ENCODE data around the gene ACOX1. TPM values are rescaled to one million over a fixed set of nuclear protein-coding genes. Genes with fewer than 3 reads are reported as not detected.

The ACOX1 gene
- total and polyA plus RNA-seq, 2 of the 13 experiments (the other 11 are each of a cell fraction or from before 2014, with no cell fraction given) = 86.4 to 120 TPM

GRCh38 chr17:75940727-75941441 lies 38.1 kb downstream of the ACOX1 start, which contains the start of gene FBF1 (continued):
- no peak for TF ChIP-seq ZNF597 (CRISPR knock-in tag; IDR thresholded peaks at IDR 0.05)
- TF ChIP-seq ZFP1 (CRISPR knock-in tag; IDR thresholded peaks at IDR 0.05) = peak; percentile 76; the same call in 1 of the 2 replicates
- TF ChIP-seq, protein P1, sequence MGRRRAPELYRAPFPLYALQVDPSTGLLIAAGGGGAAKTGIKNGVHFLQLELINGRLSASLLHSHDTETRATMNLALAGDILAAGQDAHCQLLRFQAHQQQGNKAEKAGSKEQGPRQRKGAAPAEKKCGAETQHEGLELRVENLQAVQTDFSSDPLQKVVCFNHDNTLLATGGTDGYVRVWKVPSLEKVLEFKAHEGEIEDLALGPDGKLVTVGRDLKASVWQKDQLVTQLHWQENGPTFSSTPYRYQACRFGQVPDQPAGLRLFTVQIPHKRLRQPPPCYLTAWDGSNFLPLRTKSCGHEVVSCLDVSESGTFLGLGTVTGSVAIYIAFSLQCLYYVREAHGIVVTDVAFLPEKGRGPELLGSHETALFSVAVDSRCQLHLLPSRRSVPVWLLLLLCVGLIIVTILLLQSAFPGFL (CRISPR knock-in tag; IDR thresholded peaks at IDR 0.05) = no peak
- TF ChIP-seq GMEB1 (CRISPR knock-in tag; IDR thresholded peaks at IDR 0.05; ENCODE audit: borderline replicate concordance) = peak; percentile 93
- no peak for TF ChIP-seq SMC3 (IDR thresholded peaks at IDR 0.05; ENCODE audit: low read length)
- TF ChIP-seq ZNF691 (CRISPR knock-in tag; IDR thresholded peaks at IDR 0.05; ENCODE audit: borderline replicate concordance, low read depth) = peak; percentile 88; the same call in 1 of the 2 replicates
- no peak for TF ChIP-seq GZF1 (CRISPR knock-in tag; IDR thresholded peaks at IDR 0.05)
- TF ChIP-seq ZUFSP (CRISPR knock-in tag; IDR thresholded peaks at IDR 0.05; ENCODE audit: borderline replicate concordance) = 0 out of 2 replicates have a peak, but pooled peaks have one; percentile 24
- 0 out of 2 replicates have a peak, but pooled peaks have one; percentile 80 for TF ChIP-seq ZBTB42 (CRISPR knock-in tag; IDR thresholded peaks at IDR 0.05)
- no peak for TF ChIP-seq TBX3 (IDR thresholded peaks at IDR 0.05; ENCODE audit: borderline replicate concordance)
- TF ChIP-seq ZNF577 (CRISPR knock-in tag; IDR thresholded peaks at IDR 0.05; ENCODE audit: borderline replicate concordance, low read depth) = peak; percentile 61; the same call in 1 of the 2 replicates
- TF ChIP-seq SOX5 (CRISPR knock-in tag; IDR thresholded peaks at IDR 0.05; ENCODE audit: borderline replicate concordance) = peak; percentile 73
- TF ChIP-seq, protein P2, sequence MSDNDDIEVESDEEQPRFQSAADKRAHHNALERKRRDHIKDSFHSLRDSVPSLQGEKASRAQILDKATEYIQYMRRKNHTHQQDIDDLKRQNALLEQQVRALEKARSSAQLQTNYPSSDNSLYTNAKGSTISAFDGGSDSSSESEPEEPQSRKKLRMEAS (IDR thresholded peaks at IDR 0.05) = peak; percentile 97
- TF ChIP-seq, protein P3, sequence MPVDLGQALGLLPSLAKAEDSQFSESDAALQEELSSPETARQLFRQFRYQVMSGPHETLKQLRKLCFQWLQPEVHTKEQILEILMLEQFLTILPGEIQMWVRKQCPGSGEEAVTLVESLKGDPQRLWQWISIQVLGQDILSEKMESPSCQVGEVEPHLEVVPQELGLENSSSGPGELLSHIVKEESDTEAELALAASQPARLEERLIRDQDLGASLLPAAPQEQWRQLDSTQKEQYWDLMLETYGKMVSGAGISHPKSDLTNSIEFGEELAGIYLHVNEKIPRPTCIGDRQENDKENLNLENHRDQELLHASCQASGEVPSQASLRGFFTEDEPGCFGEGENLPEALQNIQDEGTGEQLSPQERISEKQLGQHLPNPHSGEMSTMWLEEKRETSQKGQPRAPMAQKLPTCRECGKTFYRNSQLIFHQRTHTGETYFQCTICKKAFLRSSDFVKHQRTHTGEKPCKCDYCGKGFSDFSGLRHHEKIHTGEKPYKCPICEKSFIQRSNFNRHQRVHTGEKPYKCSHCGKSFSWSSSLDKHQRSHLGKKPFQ (CRISPR knock-in tag; IDR thresholded peaks at IDR 0.05; ENCODE audit: insufficient replicate concordance) = no peak
- no peak for TF ChIP-seq NFE2 (CRISPR knock-in tag; IDR thresholded peaks at IDR 0.05)
- TF ChIP-seq ZNF574 (CRISPR knock-in tag; IDR thresholded peaks at IDR 0.05) = peak; percentile 95
- peak; percentile 75 for TF ChIP-seq TBL1XR1 (IDR thresholded peaks at IDR 0.05; ENCODE audit: borderline replicate concordance, low read length, partially characterized antibody)
